HCT116 (cell line): ENCODE results near the gene SPINK2.

ENCODE experiments used
- CEBPB ChIP-seq: IDR thresholded peaks from 2 replicates; pipeline ENCODE4 v1.6.1; 2012; ENCODE audit warnings: low read depth
- CTCF ChIP-seq, 3 experiments: fragments of 200-600 bp in 1 of 3; sonication (generic) in 1 of 3; IDR thresholded peaks in 2 of 3; conservative IDR thresholded peaks in 1 of 3; 2 replicates each; pipeline ENCODE4 v1.5.1; 2012 to 2017; ENCODE audit warnings: low read depth in 2 of 3, low read length in 2 of 3, antibody characterized with exemption in 1 of 3, borderline replicate concordance in 1 of 3, control low read depth in 1 of 3, mild to moderate bottlenecking in 1 of 3, mixed read lengths in 1 of 3, mixed run types in 1 of 3, moderate library complexity in 1 of 3; ENCODE audit not compliant: insufficient read depth in 1 of 3
- EZH2 ChIP-seq: fragments of 200-600 bp; sonication (generic); IDR thresholded peaks from 2 replicates; pipeline ENCODE4 v1.6.1; 2017; ENCODE audit warnings: antibody characterized with exemption, mixed run types
- FOSL1 ChIP-seq: IDR thresholded peaks from 2 replicates; pipeline ENCODE4 v1.6.1; 2012; ENCODE audit warnings: low read depth
- JUND ChIP-seq: IDR thresholded peaks from 2 replicates; pipeline ENCODE4 v1.6.1; 2012
- POLR2A ChIP-seq: IDR thresholded peaks from 2 replicates; pipeline ENCODE4 v1.7.0; 2011; ENCODE audit warnings: borderline replicate concordance; ENCODE audit not compliant: insufficient read depth, insufficient read length; ENCODE audit errors: extremely low read depth
- REST ChIP-seq: IDR thresholded peaks from 2 replicates; pipeline ENCODE4 v1.6.1; 2012; ENCODE audit warnings: low read depth
- SP1 ChIP-seq: IDR thresholded peaks from 2 replicates; pipeline ENCODE4 v1.6.1; 2012; ENCODE audit warnings: low read depth
- YY1 ChIP-seq: IDR thresholded peaks from 2 replicates; pipeline ENCODE4 v1.6.1; 2011; ENCODE audit warnings: low read length, low read depth, moderate library complexity, mild to moderate bottlenecking; ENCODE audit not compliant: insufficient replicate concordance; ENCODE audit errors: extremely low read depth

- no peak for TF ChIP-seq CTCF (IDR thresholded peaks at IDR 0.05 in 2 of 3, conservative IDR thresholded peaks at IDR 0.05 in 1 of 3; ENCODE audit: borderline replicate concordance in 1 of 3, insufficient read depth in 1 of 3, low read depth in 2 of 3, low read length in 2 of 3)
- no peak for TF ChIP-seq EZH2
- TF ChIP-seq POLR2A: no peak
- no peak for TF ChIP-seq CEBPB
- no peak for TF ChIP-seq SP1
- no peak for TF ChIP-seq YY1
- no peak for TF ChIP-seq REST
- TF ChIP-seq FOSL1: no peak
- no peak for TF ChIP-seq JUND
Observed at GRCh38 chr4:56787380-56787779, 34.1 kb downstream of the SPINK2 start.
